Prostate gland (tissue), 2 donors: Measurements from ENCODE around the gene CHD8. TPM values are rescaled to one million over a fixed set of nuclear protein-coding genes. Genes with fewer than 3 reads are reported as not detected.
A peak's percentile ranks its signal among the peaks of the same experiment; 100 is the strongest.

ENCODE experiments used
- DNase-seq: peaks from one replicate; pipeline ENCODE4 v3.0.0-alpha.2; 2019; ENCODE audit warnings: low spot score
- H3K27ac ChIP-seq, 2 donors: fragments of 200-600 bp; sonication (generic); 2 replicates each; pipeline ENCODE4 v1.5.1; 2017 to 2019
- H3K27me3 ChIP-seq: fragments of 200-600 bp; sonication (generic); replicated peaks from 2 replicates; pipeline ENCODE4 v1.5.1; 2019; ENCODE audit not compliant: insufficient read depth
- H3K36me3 ChIP-seq, 2 donors: fragments of 200-600 bp; sonication (generic); 1 replicate in 1 of 2; 2 replicates in 1 of 2; pipeline versions ENCODE4 v1.5.1 to v1.8.1; 2017 to 2019
- H3K4me1 ChIP-seq: fragments of 200-600 bp; sonication (generic); replicated peaks from 2 replicates; pipeline ENCODE4 v1.5.1; 2019
- H3K4me3 ChIP-seq, 2 donors: fragments of 200-600 bp; sonication (generic); 2 replicates each; pipeline ENCODE4 v1.5.1; 2017 to 2019
- H3K9me3 ChIP-seq: fragments of 200-600 bp; sonication (generic); 2 replicates; pipeline ENCODE4 v1.5.1; 2017
- POLR2A ChIP-seq: fragments of 450-650 bp; IDR thresholded peaks from one replicate; pipeline ENCODE4 v1.6.1; 2016; ENCODE audit warnings: antibody characterized with exemption, mild to moderate bottlenecking
- POLR2AphosphoS5 ChIP-seq: sonication (generic); formaldehyde crosslinking; IDR thresholded peaks from one replicate; pipeline ENCODE4 v1.6.1; 2017; ENCODE audit warnings: antibody characterized with exemption
- WGBS: methylation state at CpG from one replicate; pipeline ENCODE4 v1.1.5; 2018; 5-methylcytosine and 5-hydroxymethylcytosine counted together
- intact Hi-C: fragments of 100-400 bp; cut with DNase I; formaldehyde crosslinking; loops from one replicate; pipeline ENCODE4 v1.14.2; 2022
- total RNA-seq, 2 donors: library from RNA; depleted of rRNA; stranded (reverse); fragments of >200 nt; gene quantifications; one replicate each; pipeline ENCODE4 v1.1.0, GENCODE V29; 2016
- TF ChIP-seq, protein P1 (sequence below), 4 experiments: fragments of 200-600 bp in 2 of 4; fragments of 450-650 bp in 2 of 4; sonication (generic) in 2 of 4; IDR thresholded peaks; 1 replicate in 3 of 4; 2 replicates in 1 of 4; pipeline ENCODE4 v1.5.1; 2016 to 2019; ENCODE audit warnings: antibody characterized with exemption in 4 of 4, mild to moderate bottlenecking in 2 of 4, moderate library complexity in 2 of 4

CHD8 gene
- total RNA-seq, 2 donors from 2014 or later, result 63.6 to 67.0 TPM

DNA sequence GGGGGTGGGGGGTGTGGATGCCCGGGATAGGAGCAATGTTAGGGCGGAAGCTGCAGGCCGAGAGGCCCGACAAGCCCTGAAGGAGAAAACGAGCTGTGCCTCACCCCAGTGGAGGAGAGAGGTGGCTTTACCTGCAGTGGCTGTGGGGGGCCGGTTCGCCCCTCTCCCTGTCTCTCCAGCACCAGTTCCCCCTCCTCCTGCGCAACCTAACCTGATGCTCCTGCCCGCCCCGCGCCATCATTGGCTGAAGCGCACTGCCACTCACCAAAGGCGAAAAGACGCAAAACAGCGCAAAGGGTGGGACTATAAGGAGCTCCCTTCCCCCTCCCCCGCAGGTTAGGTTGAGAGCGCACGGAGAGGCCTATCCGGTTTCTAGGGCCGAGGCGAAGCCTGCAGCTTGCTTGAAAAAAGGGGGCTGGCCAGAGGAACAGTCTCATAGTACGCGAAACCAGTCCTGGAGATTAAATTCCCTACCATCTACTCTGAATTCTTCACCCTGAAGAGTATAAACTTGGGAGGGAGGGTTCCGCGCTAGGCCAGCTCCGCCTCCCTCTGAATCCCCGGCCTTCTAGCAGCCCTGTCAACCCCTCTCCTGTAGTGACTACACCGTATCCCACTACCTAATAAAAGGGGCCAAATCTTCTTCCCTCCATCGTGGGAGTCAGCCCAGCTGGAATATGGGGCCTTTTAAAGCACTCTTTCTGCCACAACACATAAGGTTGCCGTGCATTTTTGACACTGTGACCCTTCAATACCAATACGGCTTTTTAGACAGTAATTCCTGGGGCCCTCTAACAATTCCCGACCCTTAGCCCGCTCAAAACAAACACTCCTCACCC, 18.6 kb downstream of the CHD8 start:
- TF ChIP-seq POLR2AphosphoS5 (peak; percentile 96), POLR2A (peak; percentile 47)
- TF ChIP-seq, protein P1, sequence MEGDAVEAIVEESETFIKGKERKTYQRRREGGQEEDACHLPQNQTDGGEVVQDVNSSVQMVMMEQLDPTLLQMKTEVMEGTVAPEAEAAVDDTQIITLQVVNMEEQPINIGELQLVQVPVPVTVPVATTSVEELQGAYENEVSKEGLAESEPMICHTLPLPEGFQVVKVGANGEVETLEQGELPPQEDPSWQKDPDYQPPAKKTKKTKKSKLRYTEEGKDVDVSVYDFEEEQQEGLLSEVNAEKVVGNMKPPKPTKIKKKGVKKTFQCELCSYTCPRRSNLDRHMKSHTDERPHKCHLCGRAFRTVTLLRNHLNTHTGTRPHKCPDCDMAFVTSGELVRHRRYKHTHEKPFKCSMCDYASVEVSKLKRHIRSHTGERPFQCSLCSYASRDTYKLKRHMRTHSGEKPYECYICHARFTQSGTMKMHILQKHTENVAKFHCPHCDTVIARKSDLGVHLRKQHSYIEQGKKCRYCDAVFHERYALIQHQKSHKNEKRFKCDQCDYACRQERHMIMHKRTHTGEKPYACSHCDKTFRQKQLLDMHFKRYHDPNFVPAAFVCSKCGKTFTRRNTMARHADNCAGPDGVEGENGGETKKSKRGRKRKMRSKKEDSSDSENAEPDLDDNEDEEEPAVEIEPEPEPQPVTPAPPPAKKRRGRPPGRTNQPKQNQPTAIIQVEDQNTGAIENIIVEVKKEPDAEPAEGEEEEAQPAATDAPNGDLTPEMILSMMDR (IDR thresholded peaks at IDR 0.05), result no peak
- Histone ChIP-seq H3K4me1 (no peaks in the 10 kb centered on the region), H3K27me3 (no peaks in the 10 kb centered on the region), H3K4me3 (peak overlapping the region; percentile 52 to 95), H3K27ac (peak overlapping the region; percentile 85 to 91), H3K36me3 (no peaks in the 10 kb centered on the region), H3K9me3 (no peaks in the 10 kb centered on the region)
- DNase-seq, result peak; percentile 98
- 3% methylated on average over 33 of the region's 33 CpGs for WGBS
- intact Hi-C loops, result loop anchor here (1.0 kb wide), 1 partner anchor 19 kb away; the partner anchor contains the start of gene CHD8

DNA sequence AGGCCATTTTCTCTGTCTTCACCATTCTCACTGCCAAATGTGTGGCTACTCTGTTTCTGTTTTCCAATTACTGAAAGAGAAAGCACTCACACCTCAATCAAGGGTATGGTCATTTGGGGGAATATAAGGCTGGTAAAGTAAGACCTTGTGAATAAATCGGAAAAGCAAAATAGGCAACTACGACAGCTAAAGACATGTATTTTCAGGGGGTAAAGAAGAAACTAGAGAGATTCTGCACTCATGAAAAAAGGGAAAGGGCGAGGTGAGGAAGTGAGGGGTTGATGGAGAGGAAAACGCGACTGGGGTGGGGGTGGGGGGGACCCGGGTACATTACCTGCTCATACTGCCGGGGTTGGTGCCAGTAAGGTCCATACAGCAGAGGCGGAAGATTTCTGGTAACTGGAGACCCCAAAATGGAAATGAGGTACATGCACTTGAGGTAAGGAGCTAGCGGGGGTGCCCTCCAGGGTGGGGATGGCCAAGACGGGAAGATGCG, 19.3 kb downstream of the CHD8 start:
- no peak for DNase-seq
- under 1% methylated on average over 11 of the region's 11 CpGs for WGBS
- no peaks in the 10 kb centered on the region for H3K4me1 ChIP-seq
- H3K27me3 ChIP-seq, result no peaks in the 10 kb centered on the region
- no peaks in the 10 kb centered on the region for H3K36me3 ChIP-seq
- TF ChIP-seq, protein P1 (IDR thresholded peaks at IDR 0.05), result no peak
- no peak for TF ChIP-seq POLR2AphosphoS5
- TF ChIP-seq POLR2A, result no peak
- H3K27ac ChIP-seq, result peak overlapping the region; percentile 85 to 91
- H3K9me3 ChIP-seq, result no peaks in the 10 kb centered on the region
- intact Hi-C loops, result loop anchor here (1.0 kb wide), 1 partner anchor 20 kb away; the partner anchor contains the start of gene CHD8
- H3K4me3 ChIP-seq, result peak overlapping the region; percentile 52 to 95

DNA sequence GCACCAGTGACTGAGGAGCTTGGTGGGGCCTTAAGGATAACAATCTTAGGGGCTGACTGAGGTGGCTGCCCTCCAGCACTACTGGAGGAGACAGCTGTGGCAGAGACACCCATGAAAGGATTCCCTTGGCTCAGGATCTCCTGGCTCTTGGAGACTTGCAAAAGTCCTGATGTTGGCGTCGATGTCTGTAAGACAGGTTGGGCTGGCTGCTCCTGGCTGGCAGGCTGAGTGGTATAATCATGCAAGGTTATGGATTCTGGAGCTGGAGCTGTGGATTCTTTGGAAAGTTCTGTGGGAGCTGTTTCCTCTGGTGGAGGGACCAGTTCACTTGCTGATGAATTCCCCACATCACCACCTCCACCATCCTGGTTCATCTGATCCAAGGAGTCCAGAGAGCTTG, 24.8 kb downstream of the CHD8 start:
- TF ChIP-seq POLR2A (no peak), POLR2AphosphoS5 (peak; percentile 33)
- H3K4me3 ChIP-seq, result no peak overlapping the region
- peak; percentile 39 for DNase-seq
- no peaks in the 10 kb centered on the region for H3K27me3 ChIP-seq
- no peak overlapping the region for H3K27ac ChIP-seq
- WGBS, result 44% methylated on average over 2 of the region's 2 CpGs
- peaks cover 4 to 23% of the 10 kb centered on the region in 2 donors for H3K36me3 ChIP-seq
- intact Hi-C loops, result no loop called here
- peaks cover 4% of the 10 kb centered on the region for H3K4me1 ChIP-seq
- H3K9me3 ChIP-seq, result no peaks in the 10 kb centered on the region

DNA sequence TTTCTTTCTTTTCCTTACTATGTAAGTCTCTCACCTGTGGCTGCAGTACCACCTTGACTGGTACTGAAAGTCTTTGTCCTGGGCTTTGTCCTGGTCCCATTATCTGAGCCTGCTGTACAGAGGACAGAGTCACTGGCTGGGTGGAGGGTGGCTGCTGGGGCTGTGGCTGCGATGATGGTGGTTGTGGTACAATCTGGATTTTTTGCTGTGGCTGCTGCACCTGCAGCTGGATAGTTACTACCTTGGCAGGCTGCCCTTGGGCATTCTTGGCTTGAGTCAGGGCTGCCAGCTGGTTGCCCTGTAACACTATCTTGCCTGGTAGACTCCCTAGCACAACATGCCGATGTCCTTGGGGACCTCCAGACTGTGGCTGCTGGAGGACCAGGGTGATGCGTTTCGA, 27.0 kb downstream of the CHD8 start:
- TF ChIP-seq POLR2AphosphoS5 (no peak), POLR2A (no peak)
- TF ChIP-seq, protein P1 (IDR thresholded peaks at IDR 0.05), result no peak
- Histone ChIP-seq H3K36me3 (peaks cover 12 to 33% of the 10 kb centered on the region in 2 donors), H3K4me1 (peaks cover 4% of the 10 kb centered on the region), H3K9me3 (no peaks in the 10 kb centered on the region), H3K4me3 (no peak overlapping the region), H3K27ac (no peak overlapping the region), H3K27me3 (no peaks in the 10 kb centered on the region)
- intact Hi-C loops, result no loop called here
- no peak for DNase-seq
- 80% methylated on average over 4 of the region's 4 CpGs for WGBS

DNA sequence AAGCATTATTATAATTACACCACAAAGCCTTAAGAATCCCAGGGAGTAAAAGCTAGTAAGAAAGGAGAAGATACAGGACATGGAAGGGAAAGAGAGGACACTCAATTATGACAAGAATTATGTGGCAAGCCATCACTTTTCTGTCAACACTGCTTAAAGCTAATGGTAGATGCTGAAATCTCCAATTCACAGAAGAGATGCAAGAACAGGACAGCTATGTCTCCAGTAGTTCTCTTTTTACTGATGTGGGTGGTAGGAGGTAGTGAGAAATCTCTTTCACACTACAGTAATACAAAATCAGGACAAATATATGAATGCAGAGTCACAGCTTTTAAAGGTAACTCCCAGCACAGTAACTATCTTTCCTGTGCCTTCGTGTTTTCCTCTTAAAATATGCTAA, 29.2 kb downstream of the CHD8 start:
- H3K9me3 ChIP-seq, result no peaks in the 10 kb centered on the region
- peaks cover 15 to 42% of the 10 kb centered on the region in 2 donors for H3K36me3 ChIP-seq
- H3K27ac ChIP-seq, result no peak overlapping the region
- H3K27me3 ChIP-seq, result no peaks in the 10 kb centered on the region
- WGBS, result 91% methylated on average over 1 of the region's 1 CpG
- no peak overlapping the region for H3K4me3 ChIP-seq
- peaks cover 4% of the 10 kb centered on the region for H3K4me1 ChIP-seq
- TF ChIP-seq, protein P1 (IDR thresholded peaks at IDR 0.05), result no peak
- TF ChIP-seq POLR2A, result no peak
- no peak for TF ChIP-seq POLR2AphosphoS5
- intact Hi-C loops, result no loop called here
- DNase-seq, result no peak
